GM12872 (cell line): Measurements from ENCODE around the gene SEMA6D.

Experiments used
- TF ChIP-seq, protein P1 (sequence below): IDR thresholded peaks from 3 replicates; pipeline ENCODE4 v1.5.1; 2011; ENCODE audit warnings: low read depth, mild to moderate bottlenecking, low read length, moderate library complexity; ENCODE audit not compliant: insufficient read depth

Gene SEMA6D

DNA sequence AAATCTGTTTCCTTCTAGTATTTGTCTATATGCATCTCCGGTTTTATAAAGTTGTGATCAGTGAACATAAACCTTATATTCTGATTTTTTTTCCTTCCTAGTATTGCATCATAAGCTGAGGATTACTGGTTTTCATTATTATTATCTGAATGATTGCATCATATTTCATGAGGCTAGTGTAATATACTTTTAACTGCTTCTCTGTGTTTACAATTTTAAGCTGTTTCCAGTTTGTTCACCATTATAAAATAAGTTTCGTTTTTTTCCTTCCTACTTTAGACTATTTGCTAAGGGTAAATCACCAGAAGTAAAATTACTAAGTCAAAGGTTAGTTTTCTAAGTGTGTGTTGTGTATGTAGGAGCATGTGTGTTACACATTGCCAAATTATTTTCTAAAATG lies 20.2 kb downstream of the SEMA6D start:
- TF ChIP-seq, protein P1, sequence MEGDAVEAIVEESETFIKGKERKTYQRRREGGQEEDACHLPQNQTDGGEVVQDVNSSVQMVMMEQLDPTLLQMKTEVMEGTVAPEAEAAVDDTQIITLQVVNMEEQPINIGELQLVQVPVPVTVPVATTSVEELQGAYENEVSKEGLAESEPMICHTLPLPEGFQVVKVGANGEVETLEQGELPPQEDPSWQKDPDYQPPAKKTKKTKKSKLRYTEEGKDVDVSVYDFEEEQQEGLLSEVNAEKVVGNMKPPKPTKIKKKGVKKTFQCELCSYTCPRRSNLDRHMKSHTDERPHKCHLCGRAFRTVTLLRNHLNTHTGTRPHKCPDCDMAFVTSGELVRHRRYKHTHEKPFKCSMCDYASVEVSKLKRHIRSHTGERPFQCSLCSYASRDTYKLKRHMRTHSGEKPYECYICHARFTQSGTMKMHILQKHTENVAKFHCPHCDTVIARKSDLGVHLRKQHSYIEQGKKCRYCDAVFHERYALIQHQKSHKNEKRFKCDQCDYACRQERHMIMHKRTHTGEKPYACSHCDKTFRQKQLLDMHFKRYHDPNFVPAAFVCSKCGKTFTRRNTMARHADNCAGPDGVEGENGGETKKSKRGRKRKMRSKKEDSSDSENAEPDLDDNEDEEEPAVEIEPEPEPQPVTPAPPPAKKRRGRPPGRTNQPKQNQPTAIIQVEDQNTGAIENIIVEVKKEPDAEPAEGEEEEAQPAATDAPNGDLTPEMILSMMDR: no peak

DNA sequence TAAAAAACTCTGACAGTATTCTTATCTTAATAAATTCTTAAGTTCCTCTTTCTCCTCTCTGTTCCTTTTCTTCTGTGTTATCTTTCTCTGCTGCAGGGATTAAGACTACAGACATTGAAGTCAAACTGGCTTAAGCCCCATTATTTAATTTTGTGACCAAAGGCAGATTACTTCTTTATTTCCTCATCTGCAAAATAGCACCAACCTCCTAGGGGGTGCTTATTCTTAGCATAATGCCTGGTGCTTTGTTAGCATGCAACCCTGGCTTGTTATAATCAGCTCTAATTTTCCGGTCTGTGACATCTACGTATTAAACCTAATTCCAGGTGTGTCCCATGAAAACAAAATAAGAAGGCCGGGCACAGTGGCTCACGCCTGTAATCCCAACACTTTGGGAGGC lies 23.8 kb downstream of the SEMA6D start:
- TF ChIP-seq, protein P1: no peak

- TF ChIP-seq, protein P1: no peak
Observed at GRCh38 chr15:47741907-47742306, 24.6 kb downstream of the SEMA6D start.

DNA sequence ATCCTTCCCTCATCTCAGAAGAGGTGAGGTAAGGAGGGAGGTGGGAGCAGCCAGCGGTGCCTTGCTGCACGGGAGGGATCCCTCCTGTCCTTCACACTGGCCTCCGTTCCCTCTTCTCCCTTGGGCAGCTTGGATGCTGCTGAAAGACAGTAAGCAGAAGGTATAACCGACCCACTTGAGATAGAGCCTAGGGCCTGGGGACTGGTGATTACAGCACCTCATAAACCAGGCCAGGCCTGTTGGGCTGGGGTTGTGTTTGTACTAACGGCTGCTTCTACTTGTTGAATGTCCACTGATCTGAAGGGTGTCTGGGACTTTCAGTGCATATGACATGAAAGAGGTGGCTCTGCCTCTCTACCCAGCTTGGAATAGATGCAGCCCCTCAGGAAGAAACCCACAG lies 25.0 kb downstream of the SEMA6D start:
- TF ChIP-seq, protein P1: no peak

DNA sequence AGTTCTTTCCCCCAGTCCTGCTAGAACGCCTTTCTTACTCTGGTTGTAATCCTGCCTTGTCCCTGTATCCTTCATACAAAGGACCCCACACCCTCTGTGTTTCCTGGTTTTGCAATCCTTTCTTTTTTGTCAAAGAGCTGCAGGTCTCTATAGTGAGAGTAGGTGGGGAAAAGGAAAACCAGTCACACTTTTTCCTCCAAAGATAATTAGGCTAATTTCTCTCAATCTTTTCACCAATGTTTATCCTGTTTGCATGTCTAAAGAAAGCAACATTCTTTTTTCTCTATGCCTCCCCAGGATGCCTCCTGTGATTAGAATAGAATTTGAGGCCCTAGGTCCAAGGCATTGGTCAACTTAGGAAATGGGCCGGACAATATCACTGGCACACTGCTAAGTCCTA lies 25.4 kb downstream of the SEMA6D start:
- TF ChIP-seq, protein P1: no peak

DNA sequence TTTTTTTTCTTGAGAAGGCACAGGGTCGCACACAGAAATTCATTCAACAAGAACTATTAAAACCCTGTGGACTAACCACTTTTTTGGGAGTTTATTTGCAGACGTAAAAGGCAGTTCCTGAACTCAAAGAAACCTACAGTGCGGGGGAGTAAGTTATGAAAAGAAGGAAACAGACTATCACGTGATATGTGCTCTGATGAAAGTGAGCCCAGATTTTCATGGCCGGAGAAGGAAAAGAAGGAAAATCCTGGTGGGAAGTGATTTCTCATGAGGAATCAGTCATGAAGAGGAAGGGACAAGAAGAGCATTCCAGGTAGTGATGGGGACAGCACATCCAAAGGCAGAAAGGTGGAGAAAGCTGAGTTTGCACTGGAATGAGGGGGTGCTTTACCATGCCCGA lies 26.1 kb downstream of the SEMA6D start:
- TF ChIP-seq, protein P1: no peak

DNA sequence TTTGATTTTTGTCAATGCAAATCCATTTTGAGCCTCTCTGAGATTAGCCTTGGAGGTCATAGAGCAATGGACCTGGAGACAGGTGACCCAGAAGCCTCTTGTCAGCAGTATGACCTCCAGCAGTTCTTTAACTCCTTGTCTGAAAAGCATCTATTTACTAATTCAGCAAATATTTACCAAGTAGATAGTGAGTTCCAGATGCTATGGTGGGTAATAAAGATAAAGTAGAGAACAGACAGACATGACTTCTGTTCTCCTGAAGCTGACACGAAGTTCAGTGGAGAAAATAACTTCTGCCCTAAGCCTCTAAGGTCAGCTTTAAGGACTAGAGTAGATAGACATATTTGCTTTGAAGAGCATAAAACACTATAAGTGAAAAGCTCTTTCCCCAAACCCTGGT lies 26.6 kb downstream of the SEMA6D start:
- TF ChIP-seq, protein P1: no peak

DNA sequence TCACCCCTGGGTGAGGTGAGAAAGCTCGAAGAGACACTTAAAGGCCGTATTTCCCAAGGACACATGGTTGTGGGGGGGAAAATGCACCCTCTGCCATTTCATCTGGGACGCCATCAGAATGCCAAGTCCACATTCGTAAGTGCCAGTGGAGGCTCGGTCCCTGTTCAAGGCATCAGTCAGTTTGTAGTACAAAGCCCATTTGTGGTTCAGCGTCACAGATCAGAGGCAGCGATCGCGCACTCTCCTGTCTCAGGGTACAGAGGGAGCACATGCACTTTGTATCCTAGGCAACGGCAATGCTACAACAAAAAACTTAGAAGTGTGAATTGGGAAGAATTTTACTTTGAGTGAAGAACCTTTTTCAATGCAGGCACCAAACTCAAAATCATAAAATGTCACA lies 27.2 kb downstream of the SEMA6D start:
- TF ChIP-seq, protein P1: no peak
